Esophagus muscularis mucosa (tissue), 4 donors: ENCODE results near the gene OR7G2.

Experiments used
- CTCF ChIP-seq, 3 experiments: fragments of 200-600 bp in 2 of 3; fragments of 450-650 bp in 1 of 3; sonication (generic) in 2 of 3; IDR thresholded peaks; one replicate each; pipeline ENCODE4 v1.5.1; 2017 to 2019; ENCODE audit warnings: antibody characterized with exemption in 3 of 3, mild to moderate bottlenecking in 2 of 3, moderate library complexity in 1 of 3
- EP300 ChIP-seq: sonication (generic); formaldehyde crosslinking; IDR thresholded peaks from one replicate; pipeline ENCODE4 v1.6.1; 2017; ENCODE audit warnings: antibody characterized with exemption
- POLR2A ChIP-seq: fragments of 450-650 bp; IDR thresholded peaks from one replicate; pipeline ENCODE4 v1.6.1; 2017; ENCODE audit warnings: antibody characterized with exemption, moderate library complexity, mild to moderate bottlenecking, low read depth
- POLR2AphosphoS5 ChIP-seq, 2 donors: sonication (generic); formaldehyde crosslinking; IDR thresholded peaks; one replicate each; pipeline ENCODE4 v1.6.1; 2017; ENCODE audit warnings: antibody characterized with exemption in 2 of 2

- TF ChIP-seq CTCF (IDR thresholded peaks at IDR 0.05) (no peak), POLR2A (no peak), POLR2AphosphoS5 (IDR thresholded peaks at IDR 0.05) (no peak), EP300 (no peak)
Observed at GRCh38 chr19:9061879-9062278, 45.4 kb downstream of the OR7G2 start.
